Left lung (tissue), 10 donors: ENCODE measurements around the gene ZNF512. TPM values are rescaled to one million over a fixed set of nuclear protein-coding genes. Genes with fewer than 3 reads are reported as not detected.

Experiments used
- ATAC-seq: fragments of 200-7000 bp; cut with Tn5 transposase; one replicate; pipeline ENCODE4 v1.9.1; 2020; ENCODE audit warnings: moderate library complexity
- DNase-seq, 4 donors: peaks; one replicate each; pipeline ENCODE4 v3.0.0-alpha.2; 2013 to 2020
- H3K27ac ChIP-seq, 2 donors: fragments of 200-600 bp; sonication (generic) in 1 of 2; one replicate each; pipeline versions ENCODE4 v1.5.0 to v1.8.0; 2020 to 2021
- H3K27me3 ChIP-seq, 2 donors: fragments of 200-600 bp; sonication (generic) in 1 of 2; one replicate each; pipeline versions ENCODE4 v1.5.0 to v1.8.0; 2020 to 2021
- H3K36me3 ChIP-seq, 2 donors: fragments of 200-600 bp; sonication (generic) in 1 of 2; one replicate each; pipeline versions ENCODE4 v1.5.0 to v1.8.0; 2020 to 2021
- H3K4me1 ChIP-seq, 2 donors: fragments of 200-600 bp; one replicate each; pipeline ENCODE4 v1.8.0; 2021
- H3K4me3 ChIP-seq, 2 donors: fragments of 200-600 bp; sonication (generic) in 1 of 2; one replicate each; pipeline versions ENCODE4 v1.5.0 to v1.8.0; 2020 to 2021; ENCODE audit warnings: mild to moderate bottlenecking in 1 of 2
- H3K9me3 ChIP-seq, 2 donors: fragments of 200-600 bp; sonication (generic) in 1 of 2; one replicate each; pipeline versions ENCODE4 v1.5.0 to v1.8.0; 2020 to 2021
- CTCF ChIP-seq, 2 donors: fragments of 200-600 bp; sonication (generic) in 1 of 2; IDR thresholded peaks; one replicate each; pipeline versions ENCODE4 v1.5.0 to v1.8.0; 2021; ENCODE audit warnings: antibody characterized with exemption in 2 of 2
- intact Hi-C, 2 donors: fragments of 100-400 bp; cut with DNase I; formaldehyde crosslinking; loops; one replicate each; pipeline versions ENCODE4 v1.11.2 to v1.14.2; 2022
- polyA plus RNA-seq, 6 donors: library from polyadenylated mRNA; unstranded; fragments of 120-200 nt; gene quantifications; one replicate each; pipeline ENCODE4 v1.2.1, GENCODE V29; 2013; ENCODE audit not compliant: insufficient read length in 6 of 6
- total RNA-seq, 2 donors: library from RNA; stranded (reverse); fragmentation: NEBNext Ultra II Directional; extraction: Animal tissue kit (Norgen Biotek cat#: 25700); gene quantifications; one replicate each; pipeline ENCODE4 v1.2.1, GENCODE V29; 2021
- donor health status: DM: no; HTN: yes; CAD: no.
- donor health status: DM: no; HTN: no; CAD: no.

The ZNF512 gene
- total and polyA plus RNA-seq, 8 donors, result 29.3 to 93.5 (median 80.3) TPM

- TF ChIP-seq CTCF (IDR thresholded peaks at IDR 0.05), result no peak
- H3K4me3 ChIP-seq, result no peak overlapping the region
- H3K27me3 ChIP-seq, result peaks cover 5 to 27% of the 10 kb centered on the region in 2 donors
- ATAC-seq, result no peak
- no peak for DNase-seq
- H3K9me3 ChIP-seq, result no peaks in the 10 kb centered on the region
- no peaks in the 10 kb centered on the region for H3K4me1 ChIP-seq
- no peaks in the 10 kb centered on the region for H3K36me3 ChIP-seq
- intact Hi-C loops, result no loop called here
- no peak overlapping the region for H3K27ac ChIP-seq
Measured at GRCh38 chr2:27559228-27559627, 23.6 kb upstream of the ZNF512 start.

GRCh38 chr2:27561060-27561459, 21.8 kb upstream of the ZNF512 start:
- Histone ChIP-seq H3K9me3 (no peaks in the 10 kb centered on the region), H3K27ac (no peak overlapping the region), H3K27me3 (peaks cover 5 to 33% of the 10 kb centered on the region in 2 donors), H3K4me3 (no peak overlapping the region), H3K36me3 (no peaks in the 10 kb centered on the region), H3K4me1 (no peaks in the 10 kb centered on the region)
- intact Hi-C loops, result no loop called here
- no peak for TF ChIP-seq CTCF (IDR thresholded peaks at IDR 0.05)
- ATAC-seq, result no peak
- DNase-seq, result no peak

DNA sequence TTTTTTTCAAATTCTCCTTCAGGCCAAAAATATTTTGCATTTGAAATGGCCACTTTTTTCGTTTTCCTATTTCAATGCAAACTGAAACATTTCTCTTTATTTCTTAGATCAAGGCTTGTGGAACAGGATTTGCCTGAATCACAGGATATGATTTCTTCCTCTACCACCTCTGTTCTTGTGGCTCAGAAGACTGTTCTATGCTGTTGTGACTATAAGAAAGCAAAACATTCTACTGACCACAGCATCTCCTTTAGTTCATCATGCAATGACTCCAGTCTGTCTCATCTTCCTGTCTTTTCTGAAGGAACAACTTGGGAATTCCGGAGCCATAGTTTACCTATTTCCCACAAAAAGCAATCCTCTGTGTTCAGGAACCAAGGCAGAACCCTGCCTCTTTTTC, 16.2 kb upstream of the ZNF512 start:
- Histone ChIP-seq H3K4me3 (no peak overlapping the region), H3K9me3 (no peaks in the 10 kb centered on the region), H3K27me3 (peaks cover 0 to 15% of the 10 kb centered on the region in 2 donors), H3K36me3 (no peaks in the 10 kb centered on the region), H3K4me1 (no peaks in the 10 kb centered on the region), H3K27ac (no peak overlapping the region)
- TF ChIP-seq CTCF (IDR thresholded peaks at IDR 0.05), result no peak
- intact Hi-C loops, result no loop called here
- no peak for DNase-seq
- no peak for ATAC-seq

DNA sequence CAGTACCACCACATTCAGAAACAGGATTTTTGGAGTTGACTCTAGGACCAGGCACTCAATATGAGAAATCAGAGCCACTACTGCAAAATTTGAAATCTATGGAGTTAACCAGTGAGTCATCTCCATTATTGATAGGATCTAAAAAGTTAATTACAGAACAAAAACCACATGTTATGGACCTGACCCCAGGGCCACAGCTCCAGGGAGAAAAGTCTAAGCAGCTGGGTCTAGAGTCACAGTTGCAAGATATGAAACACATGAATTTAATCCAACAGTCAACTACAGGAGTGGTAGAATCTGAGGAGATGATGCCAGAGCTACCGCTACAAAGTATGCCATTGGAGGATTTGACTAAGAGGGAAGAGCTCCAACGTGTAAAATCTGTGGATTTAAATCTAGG, 13.4 kb upstream of the ZNF512 start:
- Histone ChIP-seq H3K4me3 (no peak overlapping the region), H3K27me3 (peaks cover 0 to 15% of the 10 kb centered on the region in 2 donors), H3K36me3 (no peaks in the 10 kb centered on the region), H3K4me1 (no peaks in the 10 kb centered on the region), H3K27ac (no peak overlapping the region), H3K9me3 (peaks cover 0 to 19% of the 10 kb centered on the region in 2 donors)
- intact Hi-C loops, result no loop called here
- DNase-seq (no peak), ATAC-seq (no peak)
- no peak for TF ChIP-seq CTCF (IDR thresholded peaks at IDR 0.05)

- TF ChIP-seq CTCF (IDR thresholded peaks at IDR 0.05), result no peak
- ATAC-seq (no peak), DNase-seq (no peak)
- Histone ChIP-seq H3K27ac (no peak overlapping the region), H3K9me3 (peaks cover 0 to 37% of the 10 kb centered on the region in 2 donors), H3K4me3 (no peak overlapping the region), H3K4me1 (no peaks in the 10 kb centered on the region), H3K27me3 (peaks cover 0 to 6% of the 10 kb centered on the region in 2 donors), H3K36me3 (no peaks in the 10 kb centered on the region)
- intact Hi-C loops, result no loop called here
Measured at GRCh38 chr2:27571197-27571596, 11.6 kb upstream of the ZNF512 start.
